H1 (cell line): Measurements from ENCODE around the gene HIBADH.

Experiments
- CTCF ChIP-seq, 3 experiments: IDR thresholded peaks; 1 replicate in 2 of 3; 2 replicates in 1 of 3; pipeline versions ENCODE4 v1.5.1 to v1.6.1; 2011; ENCODE audit warnings: low read length in 3 of 3, mild to moderate bottlenecking in 3 of 3, inconsistent platforms in 2 of 3, low read depth in 1 of 3, moderate library complexity in 1 of 3; ENCODE audit not compliant: insufficient read depth in 1 of 3; ENCODE audit errors: control extremely low read depth in 1 of 3
- RAD21 ChIP-seq, 2 experiments: IDR thresholded peaks in 1 of 2; conservative IDR thresholded peaks in 1 of 2; 2 replicates each; pipeline ENCODE4 v1.6.1; 2011; ENCODE audit warnings: low read depth in 2 of 2, low read length in 2 of 2, improper control_type of control experiment in 1 of 2, inconsistent platforms in 1 of 2, mild to moderate bottlenecking in 1 of 2, moderate library complexity in 1 of 2
- RFX5 ChIP-seq: IDR thresholded peaks from 2 replicates; pipeline ENCODE4 v1.6.1; 2011; ENCODE audit warnings: low read depth, low read length, improper control_type of control experiment, borderline replicate concordance
- YY1 ChIP-seq: IDR thresholded peaks from 2 replicates; pipeline ENCODE4 v1.6.1; 2011; ENCODE audit warnings: low read depth, mild to moderate bottlenecking, low read length
- TF ChIP-seq, protein P1 (sequence below): IDR thresholded peaks from 2 replicates; pipeline ENCODE4 v1.6.1; 2012; ENCODE audit warnings: low read length, inconsistent platforms
- TF ChIP-seq, protein P2 (sequence below): IDR thresholded peaks from 2 replicates; pipeline ENCODE4 v1.6.1; 2011; ENCODE audit warnings: low read depth, mild to moderate bottlenecking, low read length; ENCODE audit not compliant: insufficient read depth
- TF ChIP-seq, protein P3 (sequence below): IDR thresholded peaks from 2 replicates; pipeline ENCODE4 v1.6.1; 2012; ENCODE audit warnings: inconsistent platforms

DNA sequence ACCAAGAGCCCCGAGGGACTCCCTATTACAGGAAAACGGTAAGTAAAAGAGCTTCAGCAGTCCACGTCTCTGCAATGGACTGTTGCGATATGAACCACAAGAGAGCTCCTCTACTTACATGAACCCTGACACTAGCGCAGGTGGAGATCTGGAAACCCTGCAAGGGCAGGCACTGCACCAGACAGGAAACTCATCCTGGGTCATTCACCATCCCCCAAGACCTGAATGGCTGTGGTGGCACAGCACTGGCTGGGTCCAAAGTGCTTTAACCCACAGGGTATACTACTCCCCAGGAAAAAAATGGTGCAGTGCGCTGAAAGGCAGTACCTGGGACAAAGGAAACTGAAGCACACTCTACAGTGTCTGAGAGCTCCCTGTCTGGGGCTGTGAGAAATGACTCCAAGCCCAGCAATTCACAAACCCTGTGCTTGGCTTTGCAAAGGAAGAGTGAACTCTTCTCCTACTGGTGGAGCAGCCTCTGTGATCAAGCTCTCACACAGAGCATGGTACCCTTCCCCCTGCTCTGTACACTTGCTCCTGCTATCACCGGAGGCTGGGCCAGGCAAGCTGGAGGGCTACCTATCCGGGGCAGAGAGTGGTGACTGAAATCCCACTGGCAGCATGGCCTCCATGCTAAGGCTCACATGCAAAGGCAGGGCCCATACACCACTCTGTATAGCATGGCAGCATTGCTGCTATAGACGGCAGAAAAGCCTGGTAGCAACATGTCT, 44.9 kb downstream of the HIBADH start:
- TF ChIP-seq, protein P1, sequence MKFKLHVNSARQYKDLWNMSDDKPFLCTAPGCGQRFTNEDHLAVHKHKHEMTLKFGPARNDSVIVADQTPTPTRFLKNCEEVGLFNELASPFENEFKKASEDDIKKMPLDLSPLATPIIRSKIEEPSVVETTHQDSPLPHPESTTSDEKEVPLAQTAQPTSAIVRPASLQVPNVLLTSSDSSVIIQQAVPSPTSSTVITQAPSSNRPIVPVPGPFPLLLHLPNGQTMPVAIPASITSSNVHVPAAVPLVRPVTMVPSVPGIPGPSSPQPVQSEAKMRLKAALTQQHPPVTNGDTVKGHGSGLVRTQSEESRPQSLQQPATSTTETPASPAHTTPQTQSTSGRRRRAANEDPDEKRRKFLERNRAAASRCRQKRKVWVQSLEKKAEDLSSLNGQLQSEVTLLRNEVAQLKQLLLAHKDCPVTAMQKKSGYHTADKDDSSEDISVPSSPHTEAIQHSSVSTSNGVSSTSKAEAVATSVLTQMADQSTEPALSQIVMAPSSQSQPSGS = no peak
- TF ChIP-seq, protein P2, sequence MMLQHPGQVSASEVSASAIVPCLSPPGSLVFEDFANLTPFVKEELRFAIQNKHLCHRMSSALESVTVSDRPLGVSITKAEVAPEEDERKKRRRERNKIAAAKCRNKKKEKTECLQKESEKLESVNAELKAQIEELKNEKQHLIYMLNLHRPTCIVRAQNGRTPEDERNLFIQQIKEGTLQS = no peak
- TF ChIP-seq YY1 (no peak), RAD21 (IDR thresholded peaks at IDR 0.05 in 1 of 2, conservative IDR thresholded peaks at IDR 0.05 in 1 of 2; ENCODE audit: low read depth in 2 of 2, low read length in 2 of 2) (no peak), CTCF (IDR thresholded peaks at IDR 0.05; ENCODE audit: control extremely low read depth in 1 of 3, insufficient read depth in 1 of 3, low read depth in 1 of 3, low read length in 3 of 3) (no peak), RFX5 (no peak)
- TF ChIP-seq, protein P3, sequence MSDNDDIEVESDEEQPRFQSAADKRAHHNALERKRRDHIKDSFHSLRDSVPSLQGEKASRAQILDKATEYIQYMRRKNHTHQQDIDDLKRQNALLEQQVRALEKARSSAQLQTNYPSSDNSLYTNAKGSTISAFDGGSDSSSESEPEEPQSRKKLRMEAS = no peak
